Activated naive CD8-positive, alpha-beta T cell treated with anti-CD3 and anti-CD28 coated beads, Interleukin-2, amount 50 U/mL, for 24 hours (primary cell): Measurements from ENCODE around the gene STAT6.

Experiments used
- ATAC-seq: fragments of 150-1000 bp; cut with Tn5 transposase; one replicate; pipeline ENCODE4 v1.10.0; 2021
- DNase-seq: peaks from one replicate; pipeline ENCODE4 v3.0.0; 2021
- H3K27ac Mint-ChIP-seq: one replicate; pipeline ENCODE4 v1.8.0; 2021; ENCODE audit warnings: mild to moderate bottlenecking, mixed read lengths
- H3K27me3 Mint-ChIP-seq: one replicate; pipeline ENCODE4 v1.8.0; 2021; ENCODE audit warnings: mixed read lengths
- H3K36me3 Mint-ChIP-seq: one replicate; pipeline ENCODE4 v1.8.0; 2021; ENCODE audit warnings: low read depth, mixed read lengths
- H3K4me1 Mint-ChIP-seq: one replicate; pipeline ENCODE4 v1.8.0; 2021; ENCODE audit warnings: mixed read lengths
- H3K4me3 Mint-ChIP-seq: one replicate; pipeline ENCODE4 v1.8.0; 2021; ENCODE audit warnings: mild to moderate bottlenecking, moderate library complexity, mixed read lengths
- H3K9me3 Mint-ChIP-seq: one replicate; pipeline ENCODE4 v1.8.0; 2021; ENCODE audit warnings: mixed read lengths

The STAT6 gene

GRCh38 chr12:57138526-57139272 lies 27.5 kb upstream of the STAT6 start:
- Mint-ChIP-seq H3K27me3 (peaks cover 2% of the 10 kb centered on the region), H3K4me3 (no peak overlapping the region), H3K9me3 (no peaks in the 10 kb centered on the region), H3K4me1 (peaks cover 6% of the 10 kb centered on the region), H3K36me3 (no peaks in the 10 kb centered on the region), H3K27ac (no peak overlapping the region)
- ATAC-seq: no peak
- no peak for DNase-seq

DNA sequence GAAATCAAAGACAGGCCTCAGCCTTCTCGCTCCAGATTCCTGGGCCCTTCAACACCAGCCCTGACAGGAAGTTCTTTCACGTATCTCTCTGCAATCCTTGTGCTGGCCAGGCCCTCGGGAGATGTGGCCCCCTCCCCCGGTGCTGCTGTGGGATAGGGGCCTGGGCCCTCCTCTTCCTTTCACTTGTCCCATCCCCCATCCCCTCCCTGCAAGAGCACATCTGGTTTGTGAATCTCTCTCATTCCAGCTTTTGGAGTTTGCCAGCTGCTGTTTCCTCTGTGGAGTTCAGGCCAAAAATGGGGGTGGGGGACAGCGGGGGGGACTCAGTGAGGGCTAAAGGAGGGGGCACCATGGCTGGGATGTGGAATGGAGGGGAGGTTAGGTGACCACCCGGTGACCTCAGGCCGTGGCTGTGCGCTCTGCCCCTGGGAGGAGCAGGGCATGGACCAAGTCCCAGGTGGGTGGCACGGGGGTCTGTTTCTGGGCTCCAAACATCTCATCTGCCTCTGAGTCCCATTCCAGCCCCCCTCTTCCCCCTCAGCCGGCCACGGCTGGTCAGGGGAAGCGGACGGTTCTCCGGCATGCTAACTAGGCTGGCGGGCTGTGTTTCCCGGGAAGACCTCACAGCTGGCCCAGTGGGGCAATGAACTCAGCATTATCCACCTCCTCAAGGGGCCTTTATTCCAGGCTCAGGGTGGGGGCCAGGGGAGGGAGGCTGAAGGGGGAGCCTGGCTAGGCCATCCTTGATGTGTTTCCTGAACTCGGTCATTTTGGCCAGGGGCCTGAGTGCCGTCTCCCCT lies 24.6 kb upstream of the STAT6 start:
- no peaks in the 10 kb centered on the region for H3K36me3 Mint-ChIP-seq
- no peak for ATAC-seq
- DNase-seq: no peak

GRCh38 chr12:57134949-57135348 lies 23.8 kb upstream of the STAT6 start:
- Mint-ChIP-seq H3K36me3 (no peaks in the 10 kb centered on the region), H3K4me1 (peaks cover 3% of the 10 kb centered on the region), H3K27me3 (peaks cover 3% of the 10 kb centered on the region), H3K4me3 (no peak overlapping the region), H3K9me3 (no peaks in the 10 kb centered on the region), H3K27ac (no peak overlapping the region)
- ATAC-seq (no peak), DNase-seq (no peak)

More for the DNA sequence above, 24.6 kb upstream of the STAT6 start:
- Mint-ChIP-seq H3K27ac (no peak overlapping the region), H3K4me3 (no peak overlapping the region), H3K9me3 (no peaks in the 10 kb centered on the region), H3K4me1 (no peaks in the 10 kb centered on the region), H3K27me3 (peaks cover 2% of the 10 kb centered on the region)

DNA sequence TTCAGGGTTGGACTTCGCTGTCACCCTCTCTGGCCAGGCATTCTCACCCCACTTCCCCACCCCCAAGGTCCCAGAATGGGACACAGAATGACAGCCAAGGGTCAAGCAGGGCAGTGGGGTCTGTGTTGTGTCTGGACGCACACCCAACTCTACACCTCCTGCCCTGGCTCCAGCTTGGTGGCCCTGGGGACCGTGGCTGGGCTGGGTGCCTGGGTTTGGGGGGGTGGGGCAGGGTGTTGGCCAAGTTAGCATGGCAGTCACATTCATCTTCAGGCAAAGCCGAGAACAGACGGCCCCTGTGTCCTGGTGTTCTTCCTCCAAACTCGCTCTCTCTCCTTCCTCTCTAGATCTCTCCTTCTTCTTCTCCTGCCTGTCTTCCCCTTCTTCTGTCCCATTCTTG lies 22.8 kb upstream of the STAT6 start:
- DNase-seq (no peak), ATAC-seq (no peak)
- Mint-ChIP-seq H3K36me3 (no peaks in the 10 kb centered on the region), H3K9me3 (no peaks in the 10 kb centered on the region), H3K4me3 (no peak overlapping the region), H3K27me3 (peaks cover 8% of the 10 kb centered on the region), H3K4me1 (peaks cover 7% of the 10 kb centered on the region), H3K27ac (no peak overlapping the region)

DNA sequence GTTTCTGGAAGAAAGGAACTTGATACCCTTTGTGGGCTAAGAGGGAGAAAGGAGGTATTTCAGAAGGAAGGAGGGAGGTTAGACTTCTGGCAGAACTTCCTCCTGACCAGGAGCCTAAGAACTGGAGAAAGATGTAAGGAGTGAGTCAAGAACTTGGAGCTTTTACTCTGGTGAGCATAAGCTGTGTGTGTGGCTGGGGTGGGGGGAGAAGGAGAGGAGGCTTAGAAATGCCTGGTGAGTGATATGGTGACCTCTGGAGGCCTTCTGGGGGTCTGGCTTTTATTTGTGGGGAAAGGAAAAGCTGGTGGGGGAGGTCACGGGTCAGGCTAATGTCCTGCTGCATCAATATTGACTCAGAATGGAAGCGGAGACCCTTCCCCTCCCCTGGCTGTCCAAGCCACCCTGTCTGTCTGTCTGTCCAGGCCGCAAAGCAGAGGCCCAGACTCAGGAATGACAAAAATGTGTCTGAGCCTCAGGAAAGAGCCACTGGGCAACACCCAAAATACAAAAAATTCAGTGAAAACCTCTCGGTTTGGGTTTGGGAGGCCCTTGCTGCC lies 21.9 kb upstream of the STAT6 start:
- Mint-ChIP-seq H3K4me1 (peaks cover 7% of the 10 kb centered on the region), H3K36me3 (no peaks in the 10 kb centered on the region), H3K27me3 (peaks cover 6% of the 10 kb centered on the region), H3K4me3 (no peak overlapping the region), H3K27ac (no peak overlapping the region), H3K9me3 (no peaks in the 10 kb centered on the region)
- ATAC-seq: no peak
- no peak for DNase-seq

DNA sequence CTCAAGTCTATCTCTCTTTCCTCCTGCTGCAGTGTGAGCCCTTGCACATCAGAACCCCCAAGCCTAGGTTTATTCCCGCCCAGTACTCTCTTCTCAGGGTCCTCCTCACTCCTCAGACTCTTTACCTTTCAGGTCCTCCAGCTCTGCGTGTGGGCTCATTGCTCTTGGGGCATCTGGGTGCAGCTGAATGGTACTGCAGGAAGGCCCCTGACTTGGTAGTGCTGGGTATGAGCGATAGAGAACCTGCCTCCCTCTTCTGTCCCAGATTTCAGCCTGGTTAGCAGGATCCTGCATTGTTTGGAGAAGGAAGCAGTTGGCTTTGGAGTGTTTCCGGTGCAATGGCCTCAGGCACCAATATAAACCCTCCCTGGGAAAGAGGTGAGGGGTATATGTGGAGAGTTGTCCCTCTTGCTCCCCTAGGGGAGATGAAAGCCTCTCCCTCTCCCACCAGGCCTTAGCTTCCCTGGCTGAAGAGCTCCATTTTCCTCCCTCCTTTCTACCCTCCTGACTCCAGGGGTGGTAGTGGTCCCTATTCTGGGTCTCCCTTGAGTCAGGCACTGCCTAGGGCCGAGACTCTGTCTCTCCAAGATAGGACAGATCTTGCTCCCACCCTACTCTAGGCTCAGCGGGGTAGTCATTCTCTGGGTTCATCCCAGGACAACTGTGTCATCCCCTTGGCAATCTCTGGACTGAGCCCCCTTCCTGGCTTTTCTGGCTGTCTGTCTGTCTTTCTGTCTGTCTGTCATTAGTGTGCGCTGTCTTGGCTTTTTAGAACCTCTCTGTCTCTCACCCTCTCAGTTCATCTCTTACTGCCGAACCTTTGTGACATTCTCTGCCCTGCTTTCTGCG lies 21.0 kb upstream of the STAT6 start:
- no peak overlapping the region for H3K27ac Mint-ChIP-seq
- no peak overlapping the region for H3K4me3 Mint-ChIP-seq
- peaks cover 10% of the 10 kb centered on the region for H3K4me1 Mint-ChIP-seq
- ATAC-seq (no peak), DNase-seq (no peak)
- no peaks in the 10 kb centered on the region for H3K9me3 Mint-ChIP-seq
- H3K36me3 Mint-ChIP-seq: no peaks in the 10 kb centered on the region
- peaks cover 6% of the 10 kb centered on the region for H3K27me3 Mint-ChIP-seq

- peaks cover 11% of the 10 kb centered on the region for H3K4me1 Mint-ChIP-seq
- peaks cover 12% of the 10 kb centered on the region for H3K27me3 Mint-ChIP-seq
- no peak overlapping the region for H3K4me3 Mint-ChIP-seq
- DNase-seq (no peak), ATAC-seq (no peak)
- H3K27ac Mint-ChIP-seq: no peak overlapping the region
- no peaks in the 10 kb centered on the region for H3K36me3 Mint-ChIP-seq
- H3K9me3 Mint-ChIP-seq: no peaks in the 10 kb centered on the region
Measured at GRCh38 chr12:57130941-57131340, 19.8 kb upstream of the STAT6 start.

DNA sequence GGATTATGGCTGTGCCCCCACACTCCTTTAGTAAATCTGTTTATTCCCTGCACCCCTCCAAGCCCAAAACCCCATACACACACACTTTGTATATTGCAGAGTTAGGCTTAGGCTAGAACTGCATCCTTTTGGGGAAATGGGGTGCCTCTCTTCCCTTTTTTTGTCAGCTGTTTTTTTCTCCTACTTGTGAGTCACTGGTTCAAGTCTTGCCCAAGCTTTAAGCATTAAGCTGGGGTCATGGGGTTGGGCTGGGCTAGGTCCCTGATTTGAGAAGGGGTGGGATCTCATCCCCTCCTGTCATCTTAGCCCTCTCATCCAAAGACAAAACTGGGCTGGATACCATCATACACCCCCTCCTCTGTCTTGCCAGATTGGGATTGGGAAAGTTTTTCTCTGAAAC lies 18.7 kb upstream of the STAT6 start:
- H3K27ac Mint-ChIP-seq: no peak overlapping the region
- H3K4me3 Mint-ChIP-seq: no peak overlapping the region
- no peak for ATAC-seq
- H3K9me3 Mint-ChIP-seq: no peaks in the 10 kb centered on the region
- peaks cover 11% of the 10 kb centered on the region for H3K4me1 Mint-ChIP-seq
- no peak for DNase-seq
- no peaks in the 10 kb centered on the region for H3K36me3 Mint-ChIP-seq
- peaks cover 14% of the 10 kb centered on the region for H3K27me3 Mint-ChIP-seq

GRCh38 chr12:57129321-57129842 lies 18.2 kb upstream of the STAT6 start:
- H3K27me3 Mint-ChIP-seq: peaks cover 17% of the 10 kb centered on the region
- H3K9me3 Mint-ChIP-seq: no peaks in the 10 kb centered on the region
- H3K36me3 Mint-ChIP-seq: no peaks in the 10 kb centered on the region
- DNase-seq (no peak), ATAC-seq (no peak)
- H3K27ac Mint-ChIP-seq: no peak overlapping the region
- H3K4me3 Mint-ChIP-seq: no peak overlapping the region
- peaks cover 11% of the 10 kb centered on the region for H3K4me1 Mint-ChIP-seq

DNA sequence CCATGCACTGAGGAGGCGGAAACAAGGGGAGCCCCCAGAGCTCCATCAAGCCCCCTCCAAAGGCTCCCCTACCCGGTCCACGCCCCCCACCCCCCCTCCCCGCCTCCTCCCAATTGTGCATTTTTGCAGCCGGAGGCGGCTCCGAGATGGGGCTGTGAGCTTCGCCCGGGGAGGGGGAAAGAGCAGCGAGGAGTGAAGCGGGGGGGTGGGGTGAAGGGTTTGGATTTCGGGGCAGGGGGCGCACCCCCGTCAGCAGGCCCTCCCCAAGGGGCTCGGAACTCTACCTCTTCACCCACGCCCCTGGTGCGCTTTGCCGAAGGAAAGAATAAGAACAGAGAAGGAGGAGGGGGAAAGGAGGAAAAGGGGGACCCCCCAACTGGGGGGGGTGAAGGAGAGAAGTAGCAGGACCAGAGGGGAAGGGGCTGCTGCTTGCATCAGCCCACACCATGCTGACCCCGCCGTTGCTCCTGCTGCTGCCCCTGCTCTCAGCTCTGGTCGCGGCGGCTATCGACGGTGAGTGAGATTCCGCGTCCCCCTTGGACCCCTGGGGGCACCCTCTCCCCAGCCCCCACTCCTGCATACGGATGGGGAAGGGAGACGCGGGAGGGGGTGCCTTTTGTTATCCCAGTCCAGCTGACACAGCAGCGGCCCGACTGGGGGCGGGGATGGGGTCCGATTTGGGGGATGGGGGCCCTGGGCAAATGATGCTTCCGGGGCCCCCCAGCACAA lies 17.5 kb upstream of the STAT6 start:
- peaks cover 11% of the 10 kb centered on the region for H3K4me1 Mint-ChIP-seq
- no peaks in the 10 kb centered on the region for H3K36me3 Mint-ChIP-seq
- H3K27ac Mint-ChIP-seq: no peak overlapping the region
- ATAC-seq (no peak), DNase-seq (no peak)
- peaks cover 19% of the 10 kb centered on the region for H3K27me3 Mint-ChIP-seq
- H3K4me3 Mint-ChIP-seq: no peak overlapping the region
- H3K9me3 Mint-ChIP-seq: no peaks in the 10 kb centered on the region

DNA sequence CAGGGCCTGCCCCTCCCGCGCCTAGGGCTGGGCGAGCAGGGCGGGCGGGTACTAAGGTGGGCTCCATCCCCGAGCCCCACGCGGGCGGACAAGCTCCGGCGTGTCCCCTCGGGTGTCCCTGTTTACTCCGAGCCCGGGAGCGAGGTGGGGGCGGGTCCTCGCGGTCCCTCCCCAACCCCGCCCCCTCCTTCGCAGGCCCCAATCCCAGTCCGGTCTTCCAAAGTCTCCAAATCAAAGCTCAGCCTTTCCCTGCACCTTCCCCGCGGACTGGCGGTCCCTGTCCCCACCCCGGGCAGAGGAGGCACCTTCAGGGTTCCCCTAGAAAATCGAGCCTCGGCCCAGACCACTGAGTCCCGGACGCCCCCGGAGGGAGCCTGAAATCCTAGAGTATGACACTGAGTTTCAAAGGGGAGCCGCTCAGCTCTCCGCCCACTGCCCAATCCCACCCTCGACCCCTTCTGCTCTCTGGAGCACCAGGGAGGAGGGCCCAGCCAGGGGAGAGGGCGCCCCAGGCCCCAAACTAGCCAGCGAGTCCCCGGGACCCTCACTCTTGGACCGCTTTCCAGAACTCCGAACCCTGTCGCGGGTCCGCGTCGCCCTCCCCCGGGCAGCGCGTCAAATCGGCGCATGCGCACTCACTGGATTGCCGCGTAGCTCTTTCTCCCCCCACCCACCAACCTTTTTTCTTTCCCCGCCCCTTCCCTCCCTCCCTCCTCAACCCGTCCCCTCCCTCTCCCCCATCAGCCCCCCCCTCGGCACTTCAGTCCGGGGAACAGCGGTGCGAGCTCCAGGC lies 16.8 kb upstream of the STAT6 start, which contains the start of gene LRP1:
Gene LRP1, plus strand, starts transcription at position 758 of the 793 bp plus-strand sequence. CDS start 482 bp downstream, outside the sequence.
- Mint-ChIP-seq H3K27ac (peak within 1 kb of the TSS; percentile 46), H3K27me3 (peaks cover 21% of the 10 kb centered on the region), H3K36me3 (no peaks in the 10 kb centered on the region), H3K9me3 (no peaks in the 10 kb centered on the region), H3K4me1 (peaks cover 11% of the 10 kb centered on the region), H3K4me3 (peak within 1 kb of the TSS; percentile 77)
- ATAC-seq (peak; percentile 71), DNase-seq (peak; percentile 75)

DNA sequence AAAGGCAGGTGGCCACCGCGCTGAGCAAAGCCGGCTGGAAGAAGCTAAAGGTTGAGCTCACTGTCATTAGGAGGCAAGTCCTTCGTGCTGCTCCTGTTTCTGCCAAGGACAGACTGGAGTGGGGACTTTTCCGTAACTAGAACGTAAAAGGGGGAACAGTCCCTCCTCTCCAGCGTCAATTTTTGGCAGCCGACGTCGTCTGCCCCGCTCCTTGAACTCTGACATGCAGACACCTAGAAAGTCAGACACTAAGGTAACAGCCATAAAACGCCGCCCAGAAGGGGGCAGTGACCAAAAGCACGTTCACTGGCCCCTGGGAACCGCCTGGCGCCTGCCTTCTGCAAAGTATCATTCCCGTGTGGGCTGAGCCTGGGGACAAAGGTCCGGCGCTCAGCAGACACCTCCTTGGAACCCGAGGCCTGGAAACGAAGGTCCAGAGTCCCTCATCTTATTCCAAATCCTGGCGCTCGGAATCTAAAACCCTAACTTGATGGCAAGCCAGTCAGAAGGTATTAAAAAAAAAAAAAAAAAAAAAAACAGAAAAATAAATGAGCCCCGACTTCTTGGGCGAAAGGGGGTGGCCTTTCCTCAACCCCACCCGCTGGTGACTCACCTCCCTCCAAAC lies 16.1 kb upstream of the STAT6 start:
- no peak overlapping the region for H3K27ac Mint-ChIP-seq
- H3K36me3 Mint-ChIP-seq: no peaks in the 10 kb centered on the region

More for the DNA sequence above, 16.1 kb upstream of the STAT6 start:
- H3K9me3 Mint-ChIP-seq: no peaks in the 10 kb centered on the region
- H3K4me1 Mint-ChIP-seq: peaks cover 11% of the 10 kb centered on the region
- peak; percentile 53 for DNase-seq
- H3K27me3 Mint-ChIP-seq: peaks cover 21% of the 10 kb centered on the region
- ATAC-seq: peak; percentile 26
- H3K4me3 Mint-ChIP-seq: peak overlapping the region; percentile 65
